Measurements from ENCODE around the gene CPSF4. TPM values are rescaled to one million over a fixed set of nuclear protein-coding genes. Genes with fewer than 3 reads are reported as not detected.

CPSF4 gene
- total RNA-seq, 2 donors from 2014 or later: 16.6 to 39.2 TPM

DNA sequence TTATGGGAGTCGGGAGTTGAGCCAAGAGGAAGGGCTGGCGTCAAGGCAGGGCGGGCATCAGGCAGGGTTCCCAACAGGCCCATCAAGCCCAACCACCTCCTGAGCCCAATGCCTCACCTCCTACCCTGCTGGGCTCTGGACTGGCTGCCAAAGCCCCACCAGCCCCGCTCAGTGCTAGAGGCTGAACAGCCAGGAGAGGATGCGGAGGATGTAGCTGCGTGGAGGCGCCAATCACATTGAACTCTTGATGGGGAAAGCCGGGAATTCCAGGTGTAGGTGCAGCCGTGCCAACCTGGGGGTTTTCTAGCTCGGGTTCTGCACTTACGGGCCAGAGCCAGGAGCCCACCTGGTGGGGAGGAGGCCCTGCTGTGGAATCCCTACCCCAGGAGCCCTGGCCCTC, 14.4 kb downstream of the CPSF4 start:
- H3K27ac ChIP-seq: no peak overlapping the region
- DNase-seq: no peak
- peaks cover 14% of the 10 kb centered on the region for H3K36me3 ChIP-seq
- H3K4me1 ChIP-seq: no peaks in the 10 kb centered on the region
- TF ChIP-seq, protein P1, sequence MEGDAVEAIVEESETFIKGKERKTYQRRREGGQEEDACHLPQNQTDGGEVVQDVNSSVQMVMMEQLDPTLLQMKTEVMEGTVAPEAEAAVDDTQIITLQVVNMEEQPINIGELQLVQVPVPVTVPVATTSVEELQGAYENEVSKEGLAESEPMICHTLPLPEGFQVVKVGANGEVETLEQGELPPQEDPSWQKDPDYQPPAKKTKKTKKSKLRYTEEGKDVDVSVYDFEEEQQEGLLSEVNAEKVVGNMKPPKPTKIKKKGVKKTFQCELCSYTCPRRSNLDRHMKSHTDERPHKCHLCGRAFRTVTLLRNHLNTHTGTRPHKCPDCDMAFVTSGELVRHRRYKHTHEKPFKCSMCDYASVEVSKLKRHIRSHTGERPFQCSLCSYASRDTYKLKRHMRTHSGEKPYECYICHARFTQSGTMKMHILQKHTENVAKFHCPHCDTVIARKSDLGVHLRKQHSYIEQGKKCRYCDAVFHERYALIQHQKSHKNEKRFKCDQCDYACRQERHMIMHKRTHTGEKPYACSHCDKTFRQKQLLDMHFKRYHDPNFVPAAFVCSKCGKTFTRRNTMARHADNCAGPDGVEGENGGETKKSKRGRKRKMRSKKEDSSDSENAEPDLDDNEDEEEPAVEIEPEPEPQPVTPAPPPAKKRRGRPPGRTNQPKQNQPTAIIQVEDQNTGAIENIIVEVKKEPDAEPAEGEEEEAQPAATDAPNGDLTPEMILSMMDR (IDR thresholded peaks at IDR 0.05): no peak
- H3K9me3 ChIP-seq: no peaks in the 10 kb centered on the region
- H3K27me3 ChIP-seq: no peaks in the 10 kb centered on the region
- intact Hi-C loops (cut with DNase I): no loop called here
- H3K4me3 ChIP-seq: no peak overlapping the region
- H3K9ac ChIP-seq (ENCODE audit: low read depth in 2 of 2, low read length in 2 of 2): no peak overlapping the region

DNA sequence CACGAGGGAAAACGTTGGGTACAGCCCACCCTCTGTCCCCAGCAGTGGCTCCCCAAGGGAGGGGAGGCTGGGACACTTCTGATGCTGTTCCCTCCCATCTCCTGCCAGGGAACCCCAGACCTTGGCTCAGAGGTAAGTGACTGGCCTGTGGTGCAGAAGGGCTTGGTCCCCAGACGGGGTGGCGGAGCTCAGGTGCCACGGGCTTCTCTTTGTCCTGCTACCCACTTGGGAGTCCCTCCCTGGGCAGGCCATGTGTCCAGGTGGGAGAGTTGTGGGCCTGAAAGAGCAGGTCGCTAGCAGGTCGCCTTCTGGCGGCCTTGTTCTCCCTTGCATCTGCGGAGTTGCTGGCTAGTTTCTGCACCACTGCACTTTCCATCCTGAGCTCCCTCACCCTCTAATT, 17.1 kb downstream of the CPSF4 start:
- Histone ChIP-seq H3K9me3 (no peaks in the 10 kb centered on the region), H3K4me3 (no peak overlapping the region), H3K9ac (ENCODE audit: low read depth in 2 of 2, low read length in 2 of 2) (no peak overlapping the region), H3K27ac (no peak overlapping the region), H3K4me1 (no peaks in the 10 kb centered on the region), H3K36me3 (peaks cover 5% of the 10 kb centered on the region), H3K27me3 (no peaks in the 10 kb centered on the region)
- TF ChIP-seq, protein P1 (IDR thresholded peaks at IDR 0.05): no peak
- intact Hi-C loops (cut with DNase I): no loop called here
- no peak for DNase-seq

DNA sequence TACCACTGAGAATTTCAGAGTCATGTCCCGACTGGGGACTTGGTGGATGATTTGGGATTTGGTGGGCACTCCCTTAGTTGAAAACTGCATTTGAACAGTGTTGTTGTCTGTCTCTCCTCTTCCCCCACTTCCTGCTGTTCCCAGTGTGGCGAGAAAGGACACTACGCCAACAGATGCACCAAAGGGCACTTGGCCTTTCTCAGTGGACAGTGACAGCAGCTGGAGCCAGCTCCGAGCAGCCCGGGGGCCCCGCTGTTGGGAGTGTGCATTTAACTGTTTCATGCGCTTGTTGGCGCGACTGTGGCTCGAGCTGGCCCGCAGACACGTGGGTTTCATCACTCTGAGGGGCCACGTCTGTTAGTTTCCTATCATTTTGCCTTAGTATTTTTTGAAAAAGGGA, 17.5 kb downstream of the CPSF4 start:
- Histone ChIP-seq H3K9ac (ENCODE audit: low read depth in 2 of 2, low read length in 2 of 2) (no peak overlapping the region), H3K27ac (no peak overlapping the region), H3K4me3 (no peak overlapping the region), H3K27me3 (no peaks in the 10 kb centered on the region), H3K4me1 (no peaks in the 10 kb centered on the region), H3K36me3 (peaks cover 5% of the 10 kb centered on the region), H3K9me3 (no peaks in the 10 kb centered on the region)
- TF ChIP-seq, protein P1 (IDR thresholded peaks at IDR 0.05): no peak
- no peak for DNase-seq
- intact Hi-C loops (cut with DNase I): no loop called here

DNA sequence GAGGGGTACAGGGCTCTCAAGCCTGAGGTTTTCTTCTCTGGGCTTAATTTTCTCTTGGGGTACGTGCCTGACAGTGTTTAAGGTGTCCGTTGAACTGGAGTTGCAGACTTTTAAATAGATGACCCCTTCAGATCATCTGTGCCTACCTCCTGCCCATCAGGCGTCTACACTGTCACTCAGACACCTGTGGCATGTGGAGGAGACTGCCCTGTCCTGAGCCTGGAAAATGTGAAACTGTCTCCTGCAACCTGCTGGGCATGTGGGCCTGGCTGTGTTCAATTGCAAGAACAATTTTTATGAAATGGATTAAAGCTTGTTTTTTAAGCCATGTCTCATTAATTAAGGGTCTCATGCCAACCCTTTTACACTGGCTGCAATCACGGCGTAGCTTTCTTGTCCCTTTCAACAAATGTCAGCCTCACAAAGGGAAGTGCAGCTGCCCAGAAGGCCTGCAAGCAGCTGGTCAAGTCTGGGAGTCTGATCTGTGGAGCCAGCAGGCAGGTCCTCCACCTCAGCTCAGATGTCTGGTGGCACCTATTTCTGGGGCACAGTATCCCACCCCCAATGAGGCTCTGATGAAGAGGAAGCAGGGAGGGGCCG, 18.4 kb downstream of the CPSF4 start:
- TF ChIP-seq, protein P1 (IDR thresholded peaks at IDR 0.05): no peak
- H3K4me1 ChIP-seq: no peaks in the 10 kb centered on the region
- no peaks in the 10 kb centered on the region for H3K9me3 ChIP-seq
- no peaks in the 10 kb centered on the region for H3K27me3 ChIP-seq
- DNase-seq: no peak
- no peak overlapping the region for H3K27ac ChIP-seq
- intact Hi-C loops (cut with DNase I): no loop called here
- peaks cover 5% of the 10 kb centered on the region for H3K36me3 ChIP-seq
- H3K4me3 ChIP-seq: no peak overlapping the region
- H3K9ac ChIP-seq (ENCODE audit: low read depth in 2 of 2, low read length in 2 of 2): no peak overlapping the region

DNA sequence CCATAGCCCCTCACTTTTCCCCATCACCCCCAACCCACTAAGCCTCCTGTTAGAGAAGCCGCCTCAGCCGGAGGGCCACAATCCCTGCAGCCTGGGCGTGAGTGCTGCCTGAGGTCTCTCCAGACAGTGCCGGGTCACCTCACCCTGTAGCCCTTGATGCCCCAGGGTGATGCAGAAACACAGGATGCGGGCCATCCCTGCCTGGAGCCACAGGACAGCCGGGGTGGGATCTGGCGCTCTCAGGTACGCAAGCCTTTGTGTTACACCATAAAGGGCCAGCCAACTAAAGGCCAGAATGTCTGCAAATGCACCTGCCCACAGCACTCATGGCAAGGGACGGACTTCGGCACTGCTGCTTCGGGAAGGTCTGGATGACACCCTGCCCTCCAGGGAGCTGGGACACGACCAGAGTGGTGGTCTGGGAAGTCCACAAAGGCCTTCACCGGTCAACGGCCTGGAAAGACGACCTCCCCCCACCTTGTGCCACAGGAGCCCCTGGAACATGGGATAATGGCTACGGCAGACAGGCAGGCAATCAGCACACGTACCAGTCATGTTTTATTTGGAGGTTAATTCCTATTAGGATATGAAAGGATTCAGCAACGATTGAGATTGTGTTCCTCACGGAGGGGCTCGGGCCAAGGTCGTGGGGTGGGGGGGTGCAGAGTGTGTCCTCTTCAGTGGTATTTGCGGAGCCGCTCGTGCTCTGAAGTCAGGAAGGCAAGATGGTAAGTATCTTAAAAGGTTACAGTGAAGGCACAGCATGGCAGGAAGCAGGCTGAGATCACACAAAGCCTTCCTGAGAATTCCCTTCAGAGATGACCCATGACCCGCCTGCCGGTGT, 19.1 kb downstream of the CPSF4 start:
- intact Hi-C loops (cut with DNase I): no loop called here
- DNase-seq: no peak
- TF ChIP-seq, protein P1 (IDR thresholded peaks at IDR 0.05): no peak
- Histone ChIP-seq H3K27ac (no peak overlapping the region), H3K36me3 (peaks cover 5% of the 10 kb centered on the region), H3K9ac (ENCODE audit: low read depth in 2 of 2, low read length in 2 of 2) (no peak overlapping the region), H3K4me3 (no peak overlapping the region), H3K27me3 (no peaks in the 10 kb centered on the region), H3K9me3 (no peaks in the 10 kb centered on the region), H3K4me1 (no peaks in the 10 kb centered on the region)

Data from colonic mucosa (tissue), 4 donors.